Hematopoietic multipotent progenitor cell treated with erythropoietin and hydrocortisone succinate and interleukin-3 and kit ligand, for 17 days (in vitro differentiated cells): ENCODE results near the gene NEB.
"Not testable (repeated sequence)": the region's sequence is repeated elsewhere in the genome, so short reads cannot be mapped to it uniquely, and the experiment has no call there.

Experiments used
- DNase-seq: peaks from one replicate; pipeline ENCODE4 v3.0.0-alpha.2; 2015; ENCODE audit warnings: low spot score

Gene NEB

DNA sequence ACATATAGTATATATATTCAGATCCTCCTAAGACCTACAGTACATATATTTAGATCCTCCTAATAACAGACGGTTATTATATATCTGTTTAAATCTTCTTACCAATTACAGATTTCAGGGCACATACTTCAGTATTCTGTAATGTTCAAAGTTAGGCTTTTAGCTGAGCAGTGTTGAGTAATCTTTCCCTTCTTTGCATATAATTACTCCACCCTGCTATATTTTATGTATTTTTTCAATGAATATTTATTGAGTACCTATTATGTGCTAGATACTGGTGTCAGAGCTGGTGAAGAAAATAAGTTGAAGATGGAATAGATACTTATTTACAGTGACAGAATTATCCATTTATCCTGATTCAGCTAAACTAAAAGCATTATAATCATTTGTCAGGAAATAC, 84.9 kb downstream of the NEB start:
- no peak for DNase-seq

DNA sequence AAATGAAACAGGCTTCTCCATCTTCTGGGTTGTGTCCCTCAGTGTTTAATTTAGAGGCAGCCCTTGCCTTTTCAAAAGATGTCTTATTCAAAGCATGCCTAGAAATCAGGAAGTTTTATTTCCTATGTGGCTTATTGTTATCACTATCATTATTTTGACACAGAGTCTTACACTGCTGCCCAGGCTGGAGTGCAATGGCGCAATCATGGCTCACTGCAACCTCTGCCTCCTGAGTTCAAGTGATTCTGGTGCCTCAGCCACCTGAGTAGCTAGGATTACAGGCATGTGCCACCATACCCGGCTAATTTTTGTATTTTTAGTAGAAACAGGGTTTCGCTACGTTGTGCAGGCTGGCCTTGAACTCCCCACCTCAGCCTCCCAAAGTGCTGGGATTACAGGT, 87.8 kb downstream of the NEB start:
- not testable (repeated sequence) for DNase-seq

DNA sequence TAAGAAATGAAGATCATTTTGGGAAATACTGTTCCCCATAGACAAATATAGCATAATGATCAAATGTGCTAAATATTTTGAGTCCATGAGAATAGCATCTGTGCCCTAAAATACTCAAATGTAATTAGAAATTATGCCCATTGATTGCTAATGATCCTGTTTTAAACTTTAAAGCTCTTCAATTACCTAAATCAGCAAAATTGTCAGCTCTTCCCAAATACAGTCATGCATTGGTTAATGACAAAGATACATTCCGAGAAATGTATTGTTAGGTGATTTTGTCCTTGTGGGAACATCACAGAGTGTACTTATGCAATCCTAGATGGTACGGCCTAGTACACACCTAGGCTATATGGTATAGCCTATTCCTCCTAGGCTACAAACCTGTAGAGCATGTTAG, 89.7 kb downstream of the NEB start:
- no peak for DNase-seq

DNA sequence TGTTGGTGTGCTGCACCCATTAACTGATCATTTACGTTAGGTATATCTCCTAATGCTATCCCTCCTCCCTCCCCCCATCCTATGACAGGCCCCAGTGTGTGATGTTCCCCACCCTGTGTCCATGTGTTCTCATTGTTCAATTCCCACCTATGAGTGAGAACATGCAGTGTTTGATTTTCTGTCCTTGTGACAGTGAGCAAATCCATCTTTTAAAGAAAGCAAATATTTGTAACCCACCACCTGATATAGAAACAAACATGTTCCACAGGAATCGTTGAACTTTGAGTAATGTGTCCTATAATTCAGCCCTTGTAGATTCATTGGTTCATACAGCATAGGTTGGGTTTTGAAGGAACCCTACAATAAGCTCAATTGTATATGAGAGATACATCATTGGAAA, 92.4 kb downstream of the NEB start:
- not testable (repeated sequence) for DNase-seq

DNA sequence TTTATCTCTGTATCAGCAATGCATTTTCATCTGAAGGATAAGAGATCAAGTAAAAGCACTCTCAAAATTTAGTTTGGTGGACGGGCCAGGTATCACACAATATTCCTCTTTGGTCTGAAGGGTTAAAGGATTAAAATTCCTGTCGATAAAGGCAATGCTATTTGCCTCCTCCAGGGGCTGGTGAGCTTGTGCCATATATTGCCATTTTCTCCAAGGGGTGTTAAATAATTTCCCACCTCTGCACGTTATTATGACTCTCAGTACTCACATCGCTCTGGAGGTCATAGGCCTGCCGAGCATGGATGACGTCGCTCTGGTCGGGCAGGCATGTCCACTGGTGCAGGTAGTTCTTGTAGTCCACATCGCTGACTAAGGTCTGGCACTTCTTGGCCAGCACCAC, 94.2 kb downstream of the NEB start:
- no peak for DNase-seq

DNA sequence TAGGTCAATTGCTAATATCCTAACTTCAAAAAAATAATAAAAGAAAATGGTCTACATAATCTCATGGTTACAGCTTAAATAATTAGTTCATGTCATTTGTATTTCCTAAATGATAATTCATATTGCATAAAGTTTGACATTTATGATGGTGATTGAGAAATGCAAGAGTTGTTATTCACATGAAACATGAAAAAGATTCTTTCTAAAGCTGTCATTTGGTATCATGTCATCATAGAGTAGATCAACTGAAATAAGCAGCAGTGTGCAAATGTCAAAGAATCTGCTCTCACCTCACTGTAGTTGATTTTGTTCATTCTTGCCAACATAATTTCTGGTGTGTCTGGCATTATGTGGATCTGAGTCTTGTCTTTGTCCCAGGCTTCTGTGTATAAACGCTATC, 95.3 kb downstream of the NEB start:
- DNase-seq, result no peak

DNA sequence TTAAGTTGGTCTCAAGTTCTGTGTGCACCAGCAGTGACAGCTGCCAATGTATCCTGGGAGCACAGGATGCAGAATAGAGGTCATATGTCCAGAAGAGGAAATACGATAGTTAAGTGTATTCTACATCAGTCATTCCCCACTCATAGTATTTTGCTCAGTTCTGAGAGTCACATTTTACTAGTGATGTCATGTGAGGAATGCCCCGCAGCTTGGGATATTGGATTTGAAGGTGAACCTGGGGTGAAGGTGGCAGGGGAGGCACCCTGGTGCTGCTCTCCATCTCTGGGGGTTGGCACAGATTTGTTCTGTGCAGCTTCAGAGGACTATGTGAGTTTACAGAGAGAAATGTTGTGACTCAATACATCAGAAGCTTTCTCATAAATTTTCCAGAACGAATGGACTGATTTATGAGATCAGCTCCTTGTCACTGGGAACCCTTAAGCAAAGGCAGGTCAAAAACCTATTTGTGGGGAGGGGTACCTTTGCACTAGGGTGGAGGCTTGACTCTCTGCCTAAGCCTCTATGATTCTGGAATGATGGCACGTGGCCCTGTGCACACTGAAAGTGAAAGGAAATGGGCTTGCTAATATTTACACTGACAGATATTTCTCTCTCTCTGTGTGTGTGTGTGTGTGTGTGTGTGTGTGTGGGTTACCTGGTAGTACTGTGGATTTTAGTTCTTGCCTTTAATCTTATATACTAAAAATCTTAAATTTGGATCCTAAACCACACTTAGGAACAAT, 95.9 kb downstream of the NEB start:
- DNase-seq, result no peak

DNA sequence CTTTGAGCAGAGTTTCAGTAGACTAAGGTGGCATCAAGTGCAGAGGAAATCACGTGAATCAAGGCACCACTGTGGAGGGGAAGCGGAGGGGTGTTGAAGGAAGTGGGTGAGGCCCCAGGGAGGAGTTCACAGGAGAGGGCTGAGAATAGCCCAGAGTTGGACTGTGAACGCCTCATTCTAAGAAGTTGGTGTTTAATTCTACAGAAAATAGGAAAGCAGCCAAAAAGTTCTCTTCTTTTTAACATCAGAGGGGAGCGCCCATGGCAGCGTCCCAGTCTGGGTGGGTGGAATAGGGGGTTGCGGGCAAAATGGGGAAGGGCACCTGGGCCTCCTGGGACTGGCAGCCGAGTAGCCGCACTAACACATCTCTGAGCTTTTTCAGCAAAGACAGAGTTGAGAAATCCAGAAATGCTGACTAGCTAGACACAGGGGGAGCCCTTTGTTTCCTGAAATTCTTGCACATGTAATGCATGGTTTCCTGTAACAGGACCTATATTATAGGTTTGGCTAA, 97.0 kb downstream of the NEB start:
- DNase-seq, result no peak

DNA sequence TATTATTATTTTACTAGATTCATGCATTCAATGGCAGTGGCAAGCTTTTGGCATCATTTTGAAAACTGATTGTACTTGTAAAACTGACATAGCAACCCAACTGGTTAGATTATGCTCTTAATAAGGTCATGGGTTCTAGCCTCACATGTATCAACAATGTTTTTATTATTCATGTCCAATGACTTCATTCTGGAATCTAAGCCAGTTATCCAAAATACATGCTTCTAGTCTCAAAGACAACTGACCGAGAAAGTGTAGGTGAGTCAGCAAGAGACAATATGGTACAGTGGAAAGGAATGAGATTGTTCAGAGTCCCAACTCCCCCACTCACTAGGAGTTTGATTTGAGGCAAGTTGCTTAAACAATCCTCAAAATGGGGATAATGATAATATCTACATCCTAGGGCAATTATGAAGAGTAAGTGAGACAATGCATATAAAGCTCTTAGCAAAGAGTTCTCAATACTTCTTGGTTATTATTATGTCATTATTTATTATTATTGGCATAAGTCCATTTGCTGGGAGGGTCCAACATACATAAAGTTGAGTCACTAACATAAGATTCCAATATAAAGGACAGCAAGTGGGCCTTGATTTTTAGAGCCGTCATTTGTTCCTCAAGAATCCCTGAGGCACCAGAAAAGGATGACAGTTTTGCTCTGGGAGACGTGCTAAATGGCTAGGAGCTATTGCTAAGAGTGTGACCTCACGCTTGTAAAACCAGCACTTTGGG, 99.4 kb downstream of the NEB start:
- no peak for DNase-seq

DNA sequence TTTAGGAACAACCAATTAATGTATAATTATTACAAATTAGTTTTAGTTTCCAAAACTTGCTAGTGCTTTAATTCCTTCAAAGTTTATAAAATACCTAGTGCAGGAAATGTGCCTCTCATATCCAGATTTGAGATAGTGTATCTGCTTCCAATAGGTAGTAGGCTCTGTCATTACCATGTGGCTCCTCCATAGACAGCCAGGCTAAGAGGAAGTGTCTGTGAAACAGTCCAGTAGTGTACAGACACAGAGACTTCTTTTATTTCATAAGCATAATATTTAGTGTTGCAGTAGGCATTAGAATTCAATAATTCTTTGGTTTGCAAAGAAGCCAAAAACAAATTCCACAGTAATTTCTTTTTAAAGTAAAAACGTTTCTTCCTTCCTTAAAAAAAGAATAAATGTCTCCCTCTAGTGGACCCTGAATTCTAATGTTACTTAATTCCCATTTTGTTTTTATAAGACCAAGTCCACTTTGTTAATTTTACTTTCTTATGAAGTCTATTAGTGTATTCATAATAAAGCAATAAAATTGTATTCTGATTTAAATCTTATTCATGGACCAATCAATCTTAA, 101.2 kb downstream of the NEB start:
- DNase-seq, result no peak

DNA sequence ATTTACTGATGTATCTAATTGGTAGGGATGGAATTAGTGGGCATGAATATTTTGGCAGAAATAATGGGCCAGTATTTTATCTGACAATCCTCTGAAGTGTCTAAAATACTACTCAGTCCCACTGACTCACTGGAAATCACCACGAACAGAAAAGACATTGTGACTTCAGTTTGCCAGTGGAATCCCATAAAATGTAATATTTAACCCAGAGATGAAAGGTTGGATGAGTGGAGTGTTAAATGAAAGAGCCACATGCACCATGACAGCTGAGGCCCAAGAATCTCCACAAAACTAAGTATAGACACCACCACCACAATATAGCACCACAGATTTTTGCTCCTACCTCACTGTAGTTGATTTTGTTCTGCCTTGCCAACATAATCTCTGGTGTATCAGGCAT, 103.9 kb downstream of the NEB start:
- DNase-seq, result no peak

DNA sequence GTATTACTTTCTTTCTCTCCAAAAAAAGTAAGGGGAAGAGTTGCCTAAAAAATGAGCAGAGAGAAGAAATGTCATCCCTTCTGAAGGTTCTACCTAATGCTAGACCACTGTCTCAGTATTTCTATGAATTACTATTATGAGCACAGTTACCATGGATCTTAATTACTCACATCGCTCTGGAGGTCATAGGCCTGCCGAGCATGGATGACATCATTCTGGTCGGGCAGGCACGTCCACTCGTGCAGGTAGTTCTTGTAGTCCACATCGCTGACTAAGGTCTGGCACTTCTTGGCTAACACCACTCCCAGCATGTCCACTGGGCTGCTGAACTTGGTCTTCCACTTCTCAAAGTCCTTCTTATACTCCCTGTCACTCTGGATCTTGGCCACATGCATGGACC, 106.9 kb downstream of the NEB start:
- no peak for DNase-seq

DNA sequence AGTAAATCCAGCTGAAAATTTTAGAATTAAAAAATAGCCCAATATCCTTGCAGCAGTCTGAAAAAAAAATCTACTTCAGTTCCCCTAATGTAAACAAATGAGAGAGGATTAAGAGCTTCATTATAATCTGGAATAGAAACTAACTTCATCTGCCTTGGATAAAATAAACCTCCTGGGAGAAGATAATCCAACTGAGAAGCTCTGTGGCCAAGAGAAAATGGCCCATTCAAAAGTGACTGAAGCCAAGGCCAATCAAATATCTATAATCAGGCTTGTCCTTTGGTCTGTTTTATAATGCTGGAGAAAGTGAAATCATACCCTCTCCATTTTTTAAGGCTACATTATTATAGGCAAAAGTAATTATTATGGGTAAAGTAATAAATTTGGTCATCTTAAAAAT, 110.0 kb downstream of the NEB start:
- no peak for DNase-seq

DNA sequence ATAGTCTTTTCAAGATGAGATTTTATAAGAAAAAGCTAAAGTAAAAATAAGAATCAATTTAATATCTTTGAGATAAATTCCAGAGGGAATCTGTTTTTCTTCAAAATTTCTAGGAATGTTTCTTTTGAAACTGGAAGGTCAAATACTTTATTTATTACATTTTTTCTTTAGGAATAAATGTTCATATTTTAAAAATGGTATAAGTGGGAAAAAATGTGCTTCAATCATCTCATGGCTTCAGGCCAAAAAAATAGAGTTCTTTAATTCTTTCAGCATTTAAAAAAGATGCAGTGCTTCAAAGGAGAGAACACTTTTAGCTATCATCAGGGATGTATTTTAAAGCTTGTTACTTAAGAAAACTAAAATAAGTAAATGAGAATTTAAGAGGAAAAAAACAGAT, 110.6 kb downstream of the NEB start:
- DNase-seq, result no peak

DNA sequence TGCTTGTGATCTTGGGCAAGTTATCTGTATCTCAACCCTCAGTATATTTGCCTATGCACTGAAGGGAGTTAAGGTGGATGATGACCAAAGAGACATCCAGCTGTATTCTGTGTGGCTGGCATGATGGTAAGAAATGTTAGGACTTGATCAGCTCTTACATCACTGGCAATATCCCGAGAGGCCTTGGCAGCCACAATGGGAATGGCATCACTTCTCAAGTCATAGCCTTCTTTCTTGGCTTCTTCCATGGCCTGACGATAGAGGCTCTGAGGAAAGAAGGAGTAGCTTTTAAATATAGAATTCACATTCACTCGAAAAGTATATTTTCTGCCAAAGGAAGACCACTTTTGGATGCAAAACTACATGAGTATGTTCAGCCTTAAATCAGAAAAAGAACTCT, 113.5 kb downstream of the NEB start:
- DNase-seq, result no peak

DNA sequence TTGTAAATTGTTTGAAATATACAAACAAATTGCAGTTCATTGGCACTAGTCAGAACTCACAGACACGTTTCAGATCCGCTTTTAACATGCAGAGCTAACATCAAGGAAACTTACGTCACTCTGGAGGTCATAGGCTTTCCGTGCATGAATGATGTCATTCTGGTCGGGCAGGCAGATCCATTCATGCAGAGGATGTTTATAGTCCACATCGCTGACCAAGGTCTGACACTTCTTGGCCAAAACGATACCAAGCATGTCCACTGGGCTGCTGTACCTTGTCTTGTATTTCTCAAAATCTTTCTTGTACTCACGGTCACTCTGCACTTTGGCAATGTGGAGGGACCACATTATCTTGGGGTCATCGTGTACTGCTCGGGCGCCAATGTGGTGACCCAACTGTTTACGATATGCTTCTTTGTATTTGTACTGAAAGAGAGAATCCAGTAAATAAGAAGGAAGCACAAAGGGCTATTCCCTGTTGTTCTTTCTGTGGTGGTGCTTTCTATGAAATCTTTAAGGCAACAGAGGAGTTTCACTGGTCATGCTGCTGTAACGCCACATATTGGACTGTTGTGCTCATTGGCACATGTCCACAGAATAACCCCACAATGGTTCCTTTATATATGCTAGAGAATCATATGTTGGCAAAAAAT, 114.8 kb downstream of the NEB start:
- no peak for DNase-seq

DNA sequence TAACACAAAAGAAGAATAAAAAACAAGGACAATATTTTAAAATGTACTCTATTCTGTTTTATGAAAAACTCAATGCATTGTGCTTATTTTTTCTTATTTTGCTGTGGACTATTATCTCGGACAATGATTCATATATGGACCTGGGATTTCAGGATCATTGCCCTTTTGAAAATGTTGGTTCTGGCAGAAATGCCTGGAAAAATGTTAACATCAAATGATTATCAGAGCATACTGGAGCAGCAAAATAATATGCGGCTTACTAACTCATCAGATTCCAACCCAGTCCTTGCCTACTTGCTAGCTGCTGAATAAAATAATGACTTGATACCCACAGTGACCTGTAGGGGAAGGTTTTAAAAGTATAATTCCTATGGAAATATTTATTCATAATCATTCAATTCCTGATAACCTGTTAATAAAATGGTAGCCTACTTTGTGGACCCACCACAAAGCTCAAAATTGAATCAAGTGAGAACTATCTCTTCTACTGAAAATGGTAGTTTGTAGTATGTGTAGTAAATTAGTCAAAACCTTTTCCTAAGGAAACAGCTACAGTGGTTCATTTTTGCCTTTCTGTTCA, 117.4 kb downstream of the NEB start:
- DNase-seq, result no peak

DNA sequence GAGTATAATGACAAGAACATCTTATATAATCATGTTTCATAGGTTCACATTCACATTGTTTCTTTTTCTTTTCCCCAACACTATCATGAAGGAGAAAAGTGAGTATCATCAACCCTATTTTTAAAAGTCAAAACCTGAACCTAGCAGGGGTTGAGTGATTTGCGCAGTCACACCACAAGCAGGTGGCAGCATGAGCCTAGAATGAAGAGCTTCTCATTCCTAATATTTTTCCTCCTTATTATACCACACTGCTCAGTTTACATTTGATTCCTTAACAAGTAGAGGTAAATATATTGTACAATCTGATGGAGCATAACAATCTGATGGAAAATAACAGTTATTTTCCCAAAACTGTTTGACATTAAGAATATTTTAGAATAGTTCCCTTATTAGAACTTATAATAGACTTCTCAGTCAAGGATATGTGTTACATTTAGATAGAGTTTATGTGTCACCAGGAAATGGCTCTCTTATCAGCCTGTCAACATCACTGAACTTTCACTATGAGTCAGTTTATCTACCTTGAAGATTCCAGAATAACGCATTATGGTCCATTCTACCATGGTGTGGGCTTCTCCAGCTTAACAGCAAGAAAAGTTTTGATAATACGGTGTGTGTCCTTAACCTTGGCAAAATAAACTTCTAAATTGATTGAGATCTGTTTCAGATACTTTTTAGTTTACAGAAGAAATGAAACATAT, 119.5 kb downstream of the NEB start:
- no peak for DNase-seq

DNA sequence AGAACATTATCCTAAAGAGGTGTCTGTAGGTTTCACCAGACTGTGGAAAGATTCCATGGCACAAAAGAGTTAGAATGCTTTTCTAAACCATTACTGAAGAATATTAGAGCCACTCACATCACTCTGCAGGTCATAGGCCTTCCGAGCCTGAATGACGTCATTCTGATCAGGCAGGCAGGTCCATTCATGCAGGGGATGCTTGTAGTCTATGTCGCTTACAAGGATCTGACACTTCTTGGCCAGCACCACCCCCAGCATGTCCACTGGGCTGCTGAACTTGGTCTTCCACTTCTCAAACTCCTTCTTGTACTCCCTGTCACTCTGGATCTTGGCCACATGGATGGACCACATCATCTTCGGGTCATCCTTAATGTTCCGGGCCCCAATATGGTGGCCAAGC, 120.1 kb downstream of the NEB start:
- DNase-seq, result no peak

DNA sequence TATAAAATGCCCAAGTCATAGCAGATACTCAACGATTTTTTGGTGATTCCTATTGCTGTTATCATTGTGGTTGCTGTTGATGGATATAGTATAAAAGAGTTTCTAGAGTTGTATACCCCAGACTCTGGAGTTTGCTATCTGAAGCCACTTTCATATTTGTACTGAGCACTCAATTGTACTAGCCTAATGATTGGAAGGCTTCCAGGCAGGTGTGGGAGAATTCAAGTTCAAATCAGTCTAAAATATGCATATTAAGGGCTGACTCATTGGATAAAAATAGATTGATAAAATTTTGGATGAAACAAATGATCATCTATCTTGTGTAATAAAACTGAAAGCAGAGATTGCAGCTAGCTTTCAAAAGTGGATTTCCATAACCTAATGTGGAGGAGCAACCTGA, 122.9 kb downstream of the NEB start:
- DNase-seq, result no peak

DNA sequence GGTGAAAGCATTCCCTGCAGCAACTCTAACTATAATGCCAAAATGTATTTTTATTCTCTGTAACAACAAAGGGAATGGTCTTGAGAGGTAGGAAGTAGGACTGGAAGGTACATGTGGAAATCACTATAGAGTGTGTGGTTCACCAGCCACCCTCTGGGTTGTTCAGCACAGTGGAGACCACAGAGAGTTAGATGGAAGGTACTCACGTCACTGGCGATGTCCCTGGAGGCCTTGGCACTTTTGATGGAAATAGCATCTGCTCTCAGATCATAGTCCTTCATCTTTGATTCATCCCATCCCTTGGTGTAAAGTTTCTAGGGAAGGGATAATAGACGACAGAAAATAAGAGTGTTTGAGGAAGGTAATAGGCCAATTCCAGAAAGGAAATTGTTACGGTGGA, 124.0 kb downstream of the NEB start:
- DNase-seq, result no peak

DNA sequence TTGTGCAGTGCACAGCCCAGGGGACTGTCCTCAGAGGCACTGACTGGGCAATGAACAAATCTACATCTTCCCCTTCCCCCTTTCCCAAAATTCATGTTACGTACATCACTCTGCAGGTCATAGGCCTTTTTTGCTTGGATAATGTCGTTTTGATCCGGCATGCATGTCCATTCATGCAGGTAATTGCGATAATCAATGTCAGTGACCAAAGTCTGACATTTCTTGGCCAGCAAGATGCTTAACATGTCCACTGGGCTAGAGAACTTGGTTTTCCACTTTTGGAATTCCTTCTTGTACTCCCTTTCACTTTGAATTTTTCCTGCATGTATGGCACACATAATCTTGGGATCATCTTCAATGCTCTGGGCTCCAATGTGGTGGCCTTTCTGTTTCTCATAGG, 124.6 kb downstream of the NEB start:
- DNase-seq, result no peak
